Inferior parietal cortex (tissue), 1 donor: Measurements from ENCODE around the gene SDR42E2.
A peak's percentile ranks its signal among the peaks of the same experiment; 100 is the strongest.
"Not testable (repeated sequence)": the region's sequence is repeated elsewhere in the genome, so short reads cannot be mapped to it uniquely, and the experiment has no call there.

Experiments
- DNase-seq: peaks from one replicate; pipeline ENCODE4 v3.0.0-alpha.2; 2016; ENCODE audit errors: extremely low spot score

The SDR42E2 gene

DNA sequence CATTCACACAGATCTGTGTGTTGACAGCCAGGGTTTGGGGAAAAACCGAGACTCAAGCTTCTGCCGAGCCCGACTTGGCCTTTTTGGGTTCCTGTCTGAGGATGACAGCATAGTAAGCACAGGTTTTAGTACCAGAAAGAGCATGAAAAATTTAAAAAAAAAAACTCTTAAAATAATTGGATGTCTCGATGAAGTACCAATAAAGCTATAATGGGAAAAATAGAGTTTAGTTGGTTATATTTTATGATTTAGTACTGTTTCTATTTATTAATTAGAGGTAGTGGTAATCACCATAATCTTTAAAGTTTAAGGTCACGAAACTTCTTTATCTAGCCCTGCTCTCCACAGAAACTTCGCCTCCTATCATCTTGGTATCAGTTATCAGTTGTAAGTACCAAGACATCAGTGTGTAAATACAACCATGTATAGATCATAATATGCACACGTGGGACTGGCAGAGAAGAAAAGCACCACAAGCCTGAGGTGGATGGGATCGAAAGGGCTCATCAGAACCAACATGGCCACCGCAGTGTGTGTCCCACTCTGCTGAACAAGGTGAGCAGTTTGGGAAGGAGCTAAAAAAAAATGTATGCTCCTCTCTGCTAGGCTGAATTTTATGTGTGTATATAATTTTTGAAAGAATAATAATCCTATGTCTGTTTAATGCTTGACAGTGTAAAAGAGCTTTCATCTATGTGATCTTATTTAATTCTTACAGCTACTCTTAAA lies 29.4 kb downstream of the SDR42E2 start:
- peak; percentile 36 for DNase-seq

- DNase-seq: peak; percentile 68
These were observed 30.2 kb downstream of the SDR42E2 start for GRCh38 chr16:22192261-22193062.

GRCh38 chr16:22193063-22193411 lies 30.7 kb downstream of the SDR42E2 start:
- DNase-seq: no peak

DNA sequence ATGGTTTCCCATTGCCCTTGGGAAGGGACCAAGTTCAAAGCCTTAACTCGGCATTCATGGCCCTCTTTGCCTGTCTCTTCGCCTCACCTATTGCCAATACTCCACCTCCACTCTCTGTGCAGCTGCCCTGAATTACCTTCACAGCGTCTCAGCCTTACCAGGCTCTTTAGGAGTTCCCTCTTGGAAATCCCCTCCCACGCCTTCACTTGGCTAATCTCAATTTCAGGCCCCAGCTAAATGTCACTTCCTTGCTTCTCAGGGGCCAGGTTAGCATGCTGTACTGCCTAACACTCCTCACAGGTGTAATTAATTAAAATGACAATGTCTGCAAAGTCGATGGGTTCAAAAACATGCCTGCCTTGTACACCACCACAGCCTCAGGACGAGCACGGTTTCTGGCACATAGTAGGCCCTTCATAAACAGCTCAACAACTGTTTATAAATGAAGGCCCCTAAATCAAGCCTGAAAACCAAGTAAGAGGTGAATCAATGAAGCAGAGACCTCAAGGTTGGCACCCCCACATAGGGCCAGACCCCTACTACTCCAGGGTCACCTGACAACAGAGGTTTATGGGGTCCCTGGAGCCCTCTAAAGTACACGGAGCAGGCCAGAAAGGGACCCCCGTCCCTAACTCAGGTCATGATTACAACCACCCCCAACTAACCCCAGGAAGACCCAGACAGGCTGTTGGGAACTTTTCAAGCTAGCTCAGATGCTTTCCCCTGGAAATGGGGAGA lies 32.6 kb downstream of the SDR42E2 start:
- no peak for DNase-seq

DNA sequence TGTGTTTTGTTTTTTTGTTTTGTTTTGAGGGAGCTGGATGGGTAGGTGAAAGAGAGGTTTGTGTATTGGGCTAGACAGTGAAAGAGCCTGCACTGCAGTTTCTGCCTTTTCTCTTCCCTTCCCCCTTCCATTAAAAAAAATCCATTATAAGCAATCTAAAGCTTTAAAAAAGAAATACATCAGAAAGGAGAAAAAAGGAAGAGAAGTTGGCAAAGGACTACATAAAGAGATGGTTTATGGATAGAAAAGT lies 33.1 kb downstream of the SDR42E2 start:
- DNase-seq: no peak

DNA sequence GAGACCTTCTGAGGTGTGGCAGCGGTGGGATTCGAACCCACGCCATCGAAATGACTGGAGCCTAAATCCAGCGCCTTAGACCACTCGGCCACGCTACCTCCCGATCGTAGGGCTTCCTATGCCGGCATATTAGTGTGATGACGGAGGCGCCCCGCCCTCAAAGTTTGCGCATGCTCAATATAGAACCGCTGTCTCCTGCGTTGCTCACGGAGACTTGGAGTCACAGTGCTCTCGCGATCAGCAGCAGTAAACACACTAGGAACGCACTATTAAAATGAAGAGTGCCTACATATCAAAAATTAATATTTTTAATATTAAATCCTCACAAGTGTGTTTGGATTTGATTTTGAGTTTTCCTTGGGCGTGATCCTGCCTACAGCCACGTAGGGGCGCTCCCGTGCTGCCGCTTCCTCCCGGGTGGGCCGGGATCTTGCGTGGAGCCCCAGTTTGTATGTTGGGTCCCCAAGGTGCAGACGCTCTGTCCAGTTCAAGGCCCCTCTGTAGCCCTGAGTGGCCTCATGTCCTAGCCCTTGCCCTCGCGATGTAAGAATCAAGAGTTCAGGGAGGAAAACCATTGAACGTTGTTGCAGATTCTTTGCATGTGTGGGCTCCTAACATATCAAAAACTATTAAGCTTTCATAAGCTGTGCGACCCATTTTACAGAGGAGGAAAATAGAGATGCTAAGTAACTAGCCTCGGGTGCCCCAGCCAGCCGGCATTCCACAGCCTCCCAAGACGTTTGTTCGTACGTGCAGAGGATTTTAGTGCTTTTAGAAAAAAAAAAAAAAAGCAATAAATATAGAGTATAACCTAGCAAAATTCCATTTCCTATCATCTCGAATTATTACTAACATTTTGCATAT lies 33.6 kb downstream of the SDR42E2 start:
- DNase-seq: peak; percentile 98

- not testable (repeated sequence) for DNase-seq
These were observed 34.4 kb downstream of the SDR42E2 start for GRCh38 chr16:22196559-22197168.

DNA sequence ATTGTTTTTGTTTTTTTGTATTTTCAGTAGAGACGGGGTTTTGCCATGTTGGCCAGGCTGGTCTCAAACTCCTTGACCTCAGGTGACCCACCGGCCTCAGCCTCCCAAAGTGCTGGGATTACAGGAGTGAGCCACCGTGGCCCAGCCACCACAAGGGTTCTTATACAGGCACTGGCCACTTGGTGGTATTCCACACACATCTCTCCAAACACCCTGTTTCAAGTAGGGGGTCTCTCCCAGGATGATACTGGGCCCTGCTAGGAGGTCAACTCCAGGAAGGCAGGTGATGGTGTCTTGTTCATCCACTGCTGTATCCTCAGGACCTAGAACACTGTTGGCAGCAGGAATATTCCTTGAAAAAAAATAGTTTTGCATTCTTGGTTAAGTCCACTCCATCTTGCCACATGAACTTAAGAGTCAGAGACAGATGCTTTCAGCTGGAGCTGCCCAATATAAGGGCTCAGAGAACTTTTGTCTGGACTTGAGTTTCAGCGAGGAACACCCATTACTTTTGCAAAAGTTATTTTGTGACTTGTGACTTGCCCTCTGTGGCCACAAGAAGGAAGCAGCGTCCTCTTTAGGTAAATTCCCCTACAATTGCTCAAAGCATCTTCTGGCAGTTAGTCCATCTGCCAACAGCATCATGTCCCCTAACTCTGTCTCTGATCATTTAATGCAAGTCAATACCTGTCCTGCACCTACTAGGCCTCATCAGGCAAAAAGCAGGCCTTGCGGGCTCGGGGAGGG lies 36.4 kb downstream of the SDR42E2 start:
- no peak for DNase-seq

DNA sequence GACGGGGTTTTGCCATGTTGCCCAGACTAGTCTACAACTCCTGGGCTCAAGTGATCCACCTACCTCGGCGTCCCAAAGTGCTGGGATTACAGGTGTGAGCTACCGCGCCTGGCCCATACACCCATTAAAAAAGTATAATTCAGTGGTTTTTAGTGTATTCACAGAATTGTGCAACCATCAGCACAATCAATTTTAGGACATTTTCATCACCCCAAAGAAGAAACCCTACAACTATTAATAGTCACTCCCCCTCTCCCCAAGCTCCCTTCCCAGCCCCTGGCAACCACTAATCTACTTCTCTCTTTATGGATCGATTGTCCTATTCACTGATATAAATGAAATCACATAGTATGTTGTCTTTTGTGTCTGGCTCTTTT lies 39.9 kb downstream of the SDR42E2 start:
- DNase-seq: no peak

DNA sequence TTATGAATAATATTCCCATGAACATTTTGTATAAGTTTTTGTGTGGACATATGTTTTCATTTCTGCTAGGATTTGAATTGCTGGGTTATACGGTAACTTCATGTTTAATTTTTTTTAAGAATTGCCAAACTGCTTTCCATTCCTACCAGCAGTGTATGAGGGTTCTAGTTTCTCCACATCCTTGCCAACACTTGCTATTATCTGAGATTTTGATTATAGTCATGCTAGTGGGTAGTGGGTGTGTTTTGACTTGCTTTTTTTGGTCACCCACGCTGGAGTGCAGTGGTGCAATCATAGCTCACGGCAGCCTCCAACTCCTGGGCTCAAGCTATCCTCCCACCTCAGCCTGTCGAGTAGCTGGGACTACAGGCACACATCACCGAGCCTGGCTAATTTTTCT lies 40.8 kb downstream of the SDR42E2 start:
- DNase-seq: no peak

GRCh38 chr16:22204091-22204655 lies 41.9 kb downstream of the SDR42E2 start:
- no peak for DNase-seq

GRCh38 chr16:22205577-22206012 lies 43.3 kb downstream of the SDR42E2 start:
- no peak for DNase-seq

GRCh38 chr16:22206013-22206841 lies 43.9 kb downstream of the SDR42E2 start, which contains the start of gene EEF2K:
Gene EEF2K, plus strand, starts transcription at chr16:22206278. Its CDS starts 19,452 bp downstream, at chr16:22225730.
- DNase-seq: peak; percentile 84

DNA sequence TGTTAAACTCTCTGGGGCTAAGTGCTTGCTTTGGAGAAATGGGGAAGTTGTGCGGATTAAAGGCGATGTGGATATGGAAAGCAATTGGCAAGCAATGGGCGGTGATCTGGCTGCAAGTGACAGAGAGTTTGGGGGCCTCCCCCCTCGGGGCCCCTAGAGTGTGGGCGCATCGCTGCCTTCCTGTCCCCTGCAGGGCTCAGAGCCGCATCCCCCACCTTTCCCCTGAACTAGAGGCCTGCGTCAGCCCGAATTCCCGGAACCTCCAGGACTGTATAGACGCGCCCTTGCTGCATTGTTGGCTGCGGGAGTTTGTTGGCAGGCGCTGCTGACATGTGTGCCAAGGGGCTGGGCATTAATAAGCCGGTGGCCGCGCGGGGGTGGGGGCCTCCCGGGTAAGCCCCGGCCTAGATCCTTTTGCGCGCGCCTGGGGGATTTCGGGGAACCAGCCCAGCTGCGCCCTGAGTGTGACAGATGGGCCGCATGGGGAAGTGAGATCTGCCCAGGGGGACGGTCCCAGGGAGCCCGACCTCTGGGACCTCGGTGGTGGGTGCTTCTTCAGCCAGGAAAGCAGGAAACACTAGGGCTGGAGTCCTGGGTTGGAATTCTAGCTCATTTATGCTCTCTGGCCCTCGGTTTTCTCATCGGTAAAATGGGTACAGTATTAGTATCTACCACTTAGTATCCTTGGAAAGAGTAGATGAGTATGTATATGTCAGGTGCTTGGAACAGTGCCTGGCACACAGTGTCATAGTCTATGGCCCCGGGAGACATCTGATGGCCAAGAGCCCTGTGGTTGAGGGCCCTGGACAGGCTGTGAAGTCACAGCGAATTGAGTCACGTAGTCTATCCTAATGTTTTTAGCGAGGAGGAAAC lies 44.8 kb downstream of the SDR42E2 start:
- DNase-seq: peak; percentile 53

DNA sequence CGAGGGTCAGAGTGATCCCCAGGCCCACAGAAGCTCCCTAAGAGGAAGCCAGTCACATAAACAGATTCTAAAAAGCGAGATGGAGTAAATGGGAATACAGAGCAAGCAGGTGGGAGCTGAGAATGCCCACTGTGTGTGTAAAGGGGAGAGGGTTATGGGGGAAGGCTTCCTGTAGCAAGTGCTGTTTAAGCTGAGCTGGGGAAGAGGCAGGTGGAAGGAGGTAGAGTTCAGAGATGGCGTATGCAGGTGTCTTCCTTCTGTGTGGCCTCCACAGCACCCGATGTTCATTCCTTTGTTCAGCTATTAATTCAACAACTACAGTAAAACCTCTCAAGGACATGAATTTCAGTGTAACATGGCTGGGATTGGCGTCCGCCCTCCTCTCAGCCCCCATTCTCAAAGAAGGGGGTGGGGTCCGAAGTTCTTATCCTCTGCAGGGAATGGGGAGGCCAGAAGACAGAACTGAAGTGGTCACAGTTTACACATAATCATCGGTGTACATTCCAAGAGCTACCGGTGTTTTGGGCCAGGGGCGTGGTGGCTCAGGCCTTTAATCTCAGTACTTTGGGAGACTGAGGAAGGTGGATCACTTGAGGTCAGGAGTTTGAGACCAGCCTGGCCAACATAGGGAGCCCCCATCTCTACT lies 45.5 kb downstream of the SDR42E2 start:
- no peak for DNase-seq

GRCh38 chr16:22210285-22210684 lies 48.0 kb downstream of the SDR42E2 start:
- DNase-seq: no peak

GRCh38 chr16:22210854-22211253 lies 48.5 kb downstream of the SDR42E2 start:
- no peak for DNase-seq

DNA sequence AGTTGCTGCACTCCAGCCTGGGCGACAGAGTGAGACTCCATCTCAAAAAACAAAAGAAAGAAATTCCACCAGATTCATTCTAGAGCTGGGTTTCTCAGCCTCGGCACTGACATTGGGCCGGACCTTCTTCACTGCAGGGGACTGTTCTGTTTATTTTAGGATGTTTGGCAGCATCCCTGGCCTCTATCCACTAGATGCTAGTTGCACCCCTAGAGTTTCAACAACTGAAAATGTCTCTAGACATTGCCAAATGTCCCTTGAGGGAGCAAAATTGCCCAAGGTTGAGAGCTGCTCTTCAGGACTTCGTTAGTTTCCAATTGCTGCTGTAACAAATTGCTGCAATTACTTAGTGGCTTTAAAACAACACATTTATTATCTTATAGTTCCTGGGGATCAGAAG lies 50.9 kb downstream of the SDR42E2 start:
- DNase-seq: no peak
